Sciatic nerve (tissue), 2 donors: ENCODE measurements around the gene SLC22A12. TPM values are rescaled to one million over a fixed set of nuclear protein-coding genes. Genes with fewer than 3 reads are reported as not detected.

Source experiments
- ATAC-seq: fragments of 200-7000 bp; cut with Tn5 transposase; one replicate; pipeline ENCODE4 v1.9.1; 2020; ENCODE audit warnings: mild to moderate bottlenecking, moderate library complexity
- DNase-seq: peaks from one replicate; pipeline ENCODE4 v3.0.0-alpha.2; 2020; ENCODE audit warnings: low spot score
- intact Hi-C: fragments of 100-400 bp; cut with DNase I; formaldehyde crosslinking; loops from one replicate; pipeline ENCODE4 v1.14.2; 2022
- total RNA-seq: library from RNA; stranded (reverse); fragmentation: NEBNext Ultra II Directional; extraction: Animal tissue kit (Norgen Biotek cat#: 25700); gene quantifications from one replicate; pipeline ENCODE4 v1.2.1, GENCODE V29; 2021
- donor health status: DM: no; HTN: no; CAD: no.
- donor health status: DM: no; HTN: no; CAD: no.

Gene SLC22A12
- total RNA-seq, 1 donor from 2014 or later = not detected

GRCh38 chr11:64561984-64562722 is 28.9 kb upstream of the SLC22A12 start:
- DNase-seq = no peak
- intact Hi-C loops = loop anchor here (10.0 kb wide), 1 partner anchor 163 kb away; the partner anchor contains the start of gene NRXN2
- ATAC-seq = no peak

GRCh38 chr11:64562723-64563351 is 28.2 kb upstream of the SLC22A12 start:
- intact Hi-C loops = loop anchor here (10.0 kb wide), 1 partner anchor 162 kb away; the partner anchor contains the start of gene NRXN2
- ATAC-seq (no peak), DNase-seq (no peak)

GRCh38 chr11:64563966-64564365 is 27.1 kb upstream of the SLC22A12 start:
- intact Hi-C loops = loop anchor here (10.0 kb wide), 1 partner anchor 161 kb away; the partner anchor contains the start of gene NRXN2
- no peak for DNase-seq
- ATAC-seq = no peak

- intact Hi-C loops = loop anchor here (10.0 kb wide), 1 partner anchor 160 kb away; the partner anchor contains the start of gene NRXN2
- ATAC-seq = no peak
- DNase-seq = no peak
Measured at GRCh38 chr11:64564419-64564818, 26.6 kb upstream of the SLC22A12 start.

GRCh38 chr11:64564947-64565889 is 25.8 kb upstream of the SLC22A12 start:
- intact Hi-C loops = loop anchor here (10.0 kb wide), 1 partner anchor 160 kb away; the partner anchor contains the start of gene NRXN2
- ATAC-seq (no peak), DNase-seq (no peak)

- ATAC-seq (peak; percentile 93), DNase-seq (no peak)
- intact Hi-C loops = loop anchor here (10.0 kb wide), 1 partner anchor 159 kb away; the partner anchor contains the start of gene NRXN2
Measured at GRCh38 chr11:64566042-64566914, 24.7 kb upstream of the SLC22A12 start.

- intact Hi-C loops = loop anchor here (10.0 kb wide), 1 partner anchor 158 kb away; the partner anchor contains the start of gene NRXN2
- ATAC-seq = peak; percentile 23
- DNase-seq = no peak
Measured at GRCh38 chr11:64566915-64567891, 23.8 kb upstream of the SLC22A12 start.

- no peak for DNase-seq
- intact Hi-C loops = loop anchor here (10.0 kb wide), 1 partner anchor 157 kb away; the partner anchor contains the start of gene NRXN2
- no peak for ATAC-seq
Measured at GRCh38 chr11:64568041-64568571, 22.9 kb upstream of the SLC22A12 start.

GRCh38 chr11:64568584-64569140 is 22.4 kb upstream of the SLC22A12 start:
- intact Hi-C loops = loop anchor here (10.0 kb wide), 1 partner anchor 156 kb away; the partner anchor contains the start of gene NRXN2
- ATAC-seq (no peak), DNase-seq (no peak)

GRCh38 chr11:64569300-64569970 is 21.6 kb upstream of the SLC22A12 start:
- DNase-seq = no peak

GRCh38 chr11:64570341-64570740 is 20.7 kb upstream of the SLC22A12 start:
- intact Hi-C loops = no loop called here
- ATAC-seq = no peak
- DNase-seq = no peak

More at GRCh38 chr11:64569300-64569970, 21.6 kb upstream of the SLC22A12 start:
- no peak for ATAC-seq
- intact Hi-C loops = loop anchor here (10.0 kb wide), 1 partner anchor 155 kb away; the partner anchor contains the start of gene NRXN2

GRCh38 chr11:64571050-64571409 is 20.0 kb upstream of the SLC22A12 start:
- ATAC-seq (no peak), DNase-seq (no peak)
- intact Hi-C loops = no loop called here

- DNase-seq = no peak
Measured at GRCh38 chr11:64571410-64572091, 19.5 kb upstream of the SLC22A12 start.

GRCh38 chr11:64572143-64572542 is 18.9 kb upstream of the SLC22A12 start:
- DNase-seq (no peak), ATAC-seq (no peak)
- intact Hi-C loops = no loop called here

More at GRCh38 chr11:64571410-64572091, 19.5 kb upstream of the SLC22A12 start:
- intact Hi-C loops = no loop called here
- no peak for ATAC-seq

GRCh38 chr11:64577202-64577601 is 13.8 kb upstream of the SLC22A12 start:
- intact Hi-C loops = no loop called here
- no peak for DNase-seq
- no peak for ATAC-seq
